Muscle layer of colon (tissue), 2 donors: ENCODE measurements around the gene CNTRL.
"Not testable (repeated sequence)": the region's sequence is repeated elsewhere in the genome, so short reads cannot be mapped to it uniquely, and the experiment has no call there.

Source experiments
- H3K27ac ChIP-seq: one replicate; pipeline ENCODE4 v1.7.0; 2013; ENCODE audit warnings: low read depth, mild to moderate bottlenecking, low read length, moderate library complexity
- H3K27me3 ChIP-seq, 2 donors: one replicate each; pipeline ENCODE4 v1.7.0; 2013; ENCODE audit warnings: low read length in 2 of 2, mild to moderate bottlenecking in 2 of 2; ENCODE audit not compliant: insufficient read depth in 2 of 2, control insufficient read depth in 1 of 2
- H3K36me3 ChIP-seq: one replicate; pipeline ENCODE4 v1.7.0; 2013; ENCODE audit warnings: mild to moderate bottlenecking, low read length; ENCODE audit not compliant: insufficient read depth
- H3K4me1 ChIP-seq: one replicate; pipeline ENCODE4 v1.7.0; 2013; ENCODE audit warnings: mild to moderate bottlenecking, low read length; ENCODE audit not compliant: insufficient read depth
- H3K4me3 ChIP-seq, 2 donors: one replicate each; pipeline ENCODE4 v1.7.0; 2013; ENCODE audit warnings: low read length in 2 of 2, low read depth in 1 of 2, mild to moderate bottlenecking in 1 of 2, moderate library complexity in 1 of 2
- H3K9ac ChIP-seq: one replicate; pipeline ENCODE4 v1.7.0; 2013; ENCODE audit warnings: low read length
- H3K9me3 ChIP-seq: one replicate; pipeline ENCODE4 v1.7.0; 2013; ENCODE audit warnings: mild to moderate bottlenecking, low read length
- donor health status: abdominal sarcoma.
- donor health status: Adenocarcinoma of cecum.

The CNTRL gene

GRCh38 chr9:121073038-121073437 is 1.7 kb upstream of the CNTRL start:
- Histone ChIP-seq H3K27ac (no peak overlapping the region), H3K36me3 (no peaks in the 10 kb centered on the region), H3K4me3 (no peak overlapping the region), H3K27me3 (no peaks in the 10 kb centered on the region), H3K9ac (no peak overlapping the region), H3K9me3 (no peaks in the 10 kb centered on the region), H3K4me1 (peaks cover 14% of the 10 kb centered on the region)

GRCh38 chr9:121075251-121076036 is 689 bp downstream of the CNTRL start:
- no peaks in the 10 kb centered on the region for H3K27me3 ChIP-seq
- no peaks in the 10 kb centered on the region for H3K9me3 ChIP-seq
- H3K4me1 ChIP-seq, result peaks cover 14% of the 10 kb centered on the region
- H3K36me3 ChIP-seq, result no peaks in the 10 kb centered on the region
- peak overlapping the region; percentile 82 to 85 for H3K4me3 ChIP-seq
- peak overlapping the region; percentile 26 for H3K9ac ChIP-seq
- H3K27ac ChIP-seq, result peak overlapping the region; percentile 99

- Histone ChIP-seq H3K9me3 (no peaks in the 10 kb centered on the region), H3K9ac (no peak overlapping the region), H3K4me3 (no peak overlapping the region), H3K36me3 (peaks cover 7% of the 10 kb centered on the region), H3K27me3 (no peaks in the 10 kb centered on the region), H3K4me1 (no peaks in the 10 kb centered on the region), H3K27ac (no peak overlapping the region)
These were observed 7.3 kb downstream of the CNTRL start for GRCh38 chr9:121082075-121082474.

GRCh38 chr9:121085661-121086060 is 10.9 kb downstream of the CNTRL start:
- Histone ChIP-seq H3K4me3 (no peak overlapping the region), H3K36me3 (peaks cover 12% of the 10 kb centered on the region), H3K9me3 (no peaks in the 10 kb centered on the region), H3K27me3 (no peaks in the 10 kb centered on the region), H3K9ac (no peak overlapping the region), H3K4me1 (no peaks in the 10 kb centered on the region), H3K27ac (no peak overlapping the region)

GRCh38 chr9:121088576-121088975 is 13.8 kb downstream of the CNTRL start:
- Histone ChIP-seq H3K27me3 (no peaks in the 10 kb centered on the region), H3K9ac (no peak overlapping the region), H3K4me1 (no peaks in the 10 kb centered on the region), H3K36me3 (peaks cover 13% of the 10 kb centered on the region), H3K9me3 (no peaks in the 10 kb centered on the region), H3K4me3 (no peak overlapping the region), H3K27ac (no peak overlapping the region)

GRCh38 chr9:121090743-121091142 is 16.0 kb downstream of the CNTRL start:
- not testable (repeated sequence) for H3K27ac ChIP-seq, H3K4me1 ChIP-seq, H3K4me3 ChIP-seq, H3K9me3 ChIP-seq, H3K27me3 ChIP-seq, H3K9ac ChIP-seq
- peaks cover 13% of the 10 kb centered on the region for H3K36me3 ChIP-seq

- H3K36me3 ChIP-seq, result peaks cover 13% of the 10 kb centered on the region
- H3K27ac ChIP-seq, result no peak overlapping the region
- H3K4me3 ChIP-seq, result no peak overlapping the region
- no peaks in the 10 kb centered on the region for H3K4me1 ChIP-seq
- H3K9ac ChIP-seq, result no peak overlapping the region
- H3K27me3 ChIP-seq, result no peaks in the 10 kb centered on the region
- H3K9me3 ChIP-seq, result no peaks in the 10 kb centered on the region
These were observed 20.3 kb downstream of the CNTRL start for GRCh38 chr9:121095057-121095456.

GRCh38 chr9:121098567-121099198 is 23.9 kb downstream of the CNTRL start:
- Histone ChIP-seq H3K9me3 (no peaks in the 10 kb centered on the region), H3K36me3 (no peaks in the 10 kb centered on the region), H3K4me3 (no peak overlapping the region)

GRCh38 chr9:121104054-121104453 is 29.3 kb downstream of the CNTRL start:
- H3K36me3 ChIP-seq, H3K9ac ChIP-seq, H3K27me3 ChIP-seq, H3K4me3 ChIP-seq, H3K9me3 ChIP-seq, H3K27ac ChIP-seq, H3K4me1 ChIP-seq: not testable (repeated sequence)

More at GRCh38 chr9:121098567-121099198, 23.9 kb downstream of the CNTRL start:
- Histone ChIP-seq H3K4me1 (no peaks in the 10 kb centered on the region), H3K27ac (no peak overlapping the region), H3K9ac (no peak overlapping the region), H3K27me3 (no peaks in the 10 kb centered on the region)

- H3K27ac ChIP-seq, result no peak overlapping the region
- no peaks in the 10 kb centered on the region for H3K9me3 ChIP-seq
- no peaks in the 10 kb centered on the region for H3K27me3 ChIP-seq
- no peak overlapping the region for H3K4me3 ChIP-seq
- no peaks in the 10 kb centered on the region for H3K36me3 ChIP-seq
- H3K4me1 ChIP-seq, result no peaks in the 10 kb centered on the region
- no peak overlapping the region for H3K9ac ChIP-seq
These were observed 30.8 kb downstream of the CNTRL start for GRCh38 chr9:121105531-121105930.

GRCh38 chr9:121107029-121107428 is 32.3 kb downstream of the CNTRL start:
- no peak overlapping the region for H3K27ac ChIP-seq
- H3K27me3 ChIP-seq, result no peaks in the 10 kb centered on the region
- H3K4me3 ChIP-seq, result no peak overlapping the region
- H3K9me3 ChIP-seq, result no peaks in the 10 kb centered on the region
- H3K36me3 ChIP-seq, result no peaks in the 10 kb centered on the region
- H3K9ac ChIP-seq, result no peak overlapping the region
- H3K4me1 ChIP-seq, result no peaks in the 10 kb centered on the region

- Histone ChIP-seq H3K27me3 (no peaks in the 10 kb centered on the region), H3K36me3 (no peaks in the 10 kb centered on the region), H3K4me1 (no peaks in the 10 kb centered on the region), H3K9ac (no peak overlapping the region), H3K27ac (no peak overlapping the region), H3K9me3 (no peaks in the 10 kb centered on the region), H3K4me3 (no peak overlapping the region)
These were observed 33.1 kb downstream of the CNTRL start for GRCh38 chr9:121107881-121108280.
